Activated gamma-delta T cell treated with Interleukin-2 at 50 U/mL for 16 hours (primary cell): Measurements from ENCODE around the gene SRI.
"Not testable (repeated sequence)": the region's sequence is repeated elsewhere in the genome, so short reads cannot be mapped to it uniquely, and the experiment has no call there.

Source experiments
- DNase-seq: peaks from one replicate; pipeline ENCODE4 v3.0.0-alpha.2; 2020

SRI gene

DNA sequence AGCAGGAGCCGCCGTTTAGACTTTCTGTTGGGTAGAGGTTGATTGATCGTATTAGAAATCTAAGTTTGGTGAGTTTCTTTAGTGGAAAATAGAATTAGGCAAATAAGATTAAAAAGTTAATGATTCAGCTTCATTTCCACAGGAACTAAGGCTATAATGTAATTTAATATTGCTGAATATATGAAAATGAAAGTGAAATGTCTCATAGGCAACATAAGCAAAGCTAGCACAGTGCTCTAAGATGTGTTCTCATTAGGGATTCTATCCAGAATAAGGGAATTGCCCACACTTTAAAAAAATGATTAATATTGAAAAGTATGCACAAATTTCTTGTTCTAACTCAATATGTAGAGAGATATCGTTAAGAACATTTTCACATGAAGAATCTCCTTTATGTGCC, 47.0 kb downstream of the SRI start:
- DNase-seq, result no peak

GRCh38 chr7:88169717-88170320, 50.0 kb downstream of the SRI start:
- no peak for DNase-seq

DNA sequence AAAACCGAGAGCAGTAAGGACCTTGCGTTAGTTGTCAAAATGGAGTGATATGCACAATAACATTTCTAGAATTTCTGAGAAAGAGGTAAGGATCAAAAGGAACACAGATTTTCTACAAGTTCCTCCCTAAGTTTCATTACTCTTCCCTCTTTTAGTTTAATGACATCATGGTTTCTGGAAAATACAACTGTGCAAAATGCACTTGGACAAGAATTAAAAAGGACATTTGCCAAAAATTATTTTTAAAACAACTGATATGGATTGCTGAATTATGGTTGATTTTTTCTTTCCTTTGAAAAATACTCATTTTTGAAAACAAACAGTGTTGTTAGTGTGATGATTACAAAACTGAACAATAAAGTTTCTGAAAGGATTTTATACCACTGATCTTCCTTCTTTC, 52.1 kb downstream of the SRI start:
- no peak for DNase-seq

DNA sequence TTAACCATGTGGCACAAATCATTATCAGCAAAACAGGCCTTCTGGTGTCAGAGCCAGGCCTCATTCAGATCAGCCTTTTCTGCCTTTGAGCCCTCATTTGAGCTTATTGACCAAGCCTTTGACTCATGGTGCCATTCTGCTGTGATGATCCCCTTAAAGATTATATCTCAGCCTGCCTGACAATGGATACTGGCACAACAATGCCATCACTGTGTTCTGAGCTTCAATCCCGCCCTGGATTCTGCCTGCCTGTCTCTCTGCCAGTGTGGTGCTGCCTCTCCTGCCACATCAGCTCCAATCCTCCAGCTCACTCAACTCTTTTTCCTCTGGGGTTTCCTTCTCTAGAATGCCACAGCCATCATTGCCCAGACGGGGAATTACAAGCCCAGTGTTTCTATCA, 52.6 kb downstream of the SRI start:
- no peak for DNase-seq

DNA sequence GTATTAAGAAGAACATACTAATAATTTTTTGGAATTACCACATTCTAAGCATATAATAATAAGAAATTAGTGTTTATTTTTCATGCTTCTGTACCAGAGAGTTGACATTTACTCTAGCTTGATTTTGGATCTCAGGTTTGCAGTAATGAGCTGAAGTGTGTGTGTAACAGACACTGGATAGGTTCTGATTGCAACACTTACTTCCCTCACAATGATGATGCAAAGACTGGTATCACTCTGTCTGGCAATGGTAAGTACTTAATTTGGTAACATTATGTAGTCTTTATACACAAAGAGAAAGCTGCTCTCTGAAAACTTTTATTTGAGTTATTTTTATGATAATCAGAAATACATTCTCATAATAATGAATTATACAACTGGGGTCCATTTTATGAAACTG, 54.1 kb downstream of the SRI start:
- no peak for DNase-seq

DNA sequence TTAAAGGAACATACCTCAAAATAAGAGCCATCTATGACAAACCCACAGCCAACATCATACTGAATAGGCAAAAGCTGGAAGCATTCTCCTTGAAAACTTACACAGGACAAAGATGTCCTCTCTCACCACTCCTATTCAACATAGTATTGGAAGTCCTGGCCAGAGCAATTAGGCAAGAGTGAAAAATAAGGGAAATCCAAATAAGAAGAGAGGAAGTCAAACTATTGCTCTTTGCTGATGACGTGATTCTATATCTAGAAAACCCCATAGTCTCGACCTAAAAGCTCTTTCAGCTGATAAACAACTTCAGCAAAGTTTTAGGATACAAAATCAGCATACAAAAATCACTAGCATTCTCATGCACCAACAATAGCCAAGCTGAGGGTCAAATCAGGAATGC, 60.1 kb downstream of the SRI start:
- not testable (repeated sequence) for DNase-seq

- no peak for DNase-seq
Measured at GRCh38 chr7:88156356-88156755, 63.5 kb downstream of the SRI start.

DNA sequence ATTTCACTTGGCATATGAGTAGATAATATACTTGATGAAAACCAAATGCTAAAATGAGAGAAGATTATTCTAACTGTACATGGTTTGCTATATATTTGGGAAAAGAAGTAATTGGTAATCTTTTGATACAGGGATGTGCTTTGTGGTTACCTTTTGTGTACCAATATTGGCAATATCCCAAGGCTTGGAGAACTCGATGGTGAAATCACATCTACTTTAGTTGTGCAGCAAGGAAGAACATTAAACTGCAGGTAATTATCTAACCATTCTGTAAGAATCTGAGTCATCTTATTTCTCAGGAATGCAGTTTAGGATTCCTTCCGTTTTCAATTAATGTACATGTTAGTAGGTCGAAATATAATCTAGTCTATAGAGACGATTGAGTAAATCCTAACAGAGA, 64.1 kb downstream of the SRI start:
- no peak for DNase-seq
